ENCODE measurements around the gene NCOA6. TPM values are rescaled to one million over a fixed set of nuclear protein-coding genes. Genes with fewer than 3 reads are reported as not detected.

The NCOA6 gene
- total RNA-seq, 2 experiments from 2014 or later: 15.7 to 17.2 TPM

- peak overlapping the region; percentile 40 for H3K27ac Mint-ChIP-seq
- H3K36me3 Mint-ChIP-seq (ENCODE audit: low read depth): peaks cover 20% of the 10 kb centered on the region
- ATAC-seq: no peak
- H3K9me3 Mint-ChIP-seq: no peaks in the 10 kb centered on the region
- H3K27me3 Mint-ChIP-seq: no peaks in the 10 kb centered on the region
- POLR2A ChIA-PET: interaction anchor here (0.6 to 1.9 kb wide), 2 partner anchors 8 to 36 kb away, joined by 4 to 5 read pairs; no protein-coding TSS in a partner anchor
- CTCF ChIA-PET: interaction anchor here (1.3 to 6.8 kb wide), 3 partner anchors 12 to 401 kb away, joined by 3 to 56 read pairs (median 3); no protein-coding TSS in a partner anchor
- intact Hi-C loops (cut with micrococcal nuclease): no loop called here
- TF ChIP-seq CTCF (IDR thresholded peaks at IDR 0.05): no peak
- peak; percentile 31 for DNase-seq
- peaks cover 30% of the 10 kb centered on the region for H3K4me1 Mint-ChIP-seq (ENCODE audit: low read depth)
- no peak overlapping the region for H3K4me3 Mint-ChIP-seq
Observed at GRCh38 chr20:34713194-34713943, 112.1 kb downstream of the NCOA6 start.

DNA sequence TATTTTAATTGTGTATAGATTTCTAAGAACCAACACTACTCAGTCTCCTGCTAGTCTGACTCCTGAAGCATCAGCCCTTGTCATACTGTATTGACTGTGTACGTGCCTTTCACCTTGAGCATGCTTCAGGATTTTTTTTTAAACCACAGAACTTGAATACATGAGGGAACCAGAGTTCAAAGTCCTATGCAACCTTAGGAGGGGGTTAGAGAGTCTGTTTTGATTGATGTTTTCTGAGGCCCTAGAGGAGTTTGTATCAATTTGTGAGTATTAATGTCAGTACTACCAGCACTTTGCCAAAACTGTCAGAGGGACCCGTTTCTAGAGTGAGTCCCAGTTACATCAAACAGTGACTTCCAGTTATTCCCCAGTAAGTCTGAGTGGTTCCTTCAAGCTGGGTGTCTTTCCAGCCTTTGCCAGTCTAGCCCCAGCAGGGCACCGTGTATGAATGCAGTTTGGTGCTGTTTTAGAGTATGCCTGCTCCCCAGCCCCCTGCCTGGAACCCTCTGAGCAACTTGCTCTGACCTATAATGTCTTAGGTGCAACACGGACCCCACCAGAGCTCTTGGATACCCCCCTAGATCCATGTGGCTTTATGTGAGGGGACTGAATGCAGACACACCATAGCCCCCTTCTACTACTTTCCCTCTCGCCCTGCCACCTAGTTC lies 112.8 kb downstream of the NCOA6 start:
- DNase-seq: no peak
- TF ChIP-seq CTCF (IDR thresholded peaks at IDR 0.05): no peak
- POLR2A ChIA-PET: interaction anchor here (0.6 to 1.9 kb wide), 2 partner anchors 9 to 35 kb away, joined by 4 to 5 read pairs; no protein-coding TSS in a partner anchor
- ATAC-seq: no peak
- no peak overlapping the region for H3K27ac Mint-ChIP-seq
- H3K9me3 Mint-ChIP-seq: no peaks in the 10 kb centered on the region
- intact Hi-C loops (cut with micrococcal nuclease): no loop called here
- CTCF ChIA-PET: interaction anchor here (0.8 to 6.8 kb wide), 4 partner anchors 8 to 175 kb away, joined by 3 to 56 read pairs (median 4); no protein-coding TSS in a partner anchor
- no peaks in the 10 kb centered on the region for H3K27me3 Mint-ChIP-seq
- H3K36me3 Mint-ChIP-seq (ENCODE audit: low read depth): peaks cover 20% of the 10 kb centered on the region
- peaks cover 29% of the 10 kb centered on the region for H3K4me1 Mint-ChIP-seq (ENCODE audit: low read depth)
- no peak overlapping the region for H3K4me3 Mint-ChIP-seq

- Mint-ChIP-seq H3K9me3 (no peaks in the 10 kb centered on the region), H3K4me3 (no peak overlapping the region), H3K27ac (no peak overlapping the region), H3K4me1 (ENCODE audit: low read depth) (peaks cover 26% of the 10 kb centered on the region), H3K36me3 (ENCODE audit: low read depth) (peaks cover 19% of the 10 kb centered on the region), H3K27me3 (no peaks in the 10 kb centered on the region)
- DNase-seq (no peak), ATAC-seq (no peak)
- no peak for TF ChIP-seq CTCF (IDR thresholded peaks at IDR 0.05)
- POLR2A ChIA-PET: interaction anchor here (0.7 to 1.9 kb wide), 2 partner anchors 10 to 566 kb away, joined by 3 to 5 read pairs; partner anchors contain the start of gene MMP24OS
- intact Hi-C loops (cut with micrococcal nuclease): no loop called here
- CTCF ChIA-PET: interaction anchor here (0.8 to 6.8 kb wide), 3 partner anchors 9 to 174 kb away, joined by 3 to 56 read pairs (median 4); no protein-coding TSS in a partner anchor
Observed at GRCh38 chr20:34711813-34712430, 113.5 kb downstream of the NCOA6 start.

- no peak for TF ChIP-seq CTCF (IDR thresholded peaks at IDR 0.05)
- CTCF ChIA-PET: interaction anchor here (0.7 to 6.8 kb wide), 4 partner anchors 37 to 398 kb away, joined by 3 to 56 read pairs (median 4); no protein-coding TSS in a partner anchor
- intact Hi-C loops (cut with micrococcal nuclease): no loop called here
- Mint-ChIP-seq H3K9me3 (no peaks in the 10 kb centered on the region), H3K36me3 (ENCODE audit: low read depth) (peaks cover 19% of the 10 kb centered on the region), H3K27ac (no peak overlapping the region), H3K4me3 (peak overlapping the region; percentile 75), H3K27me3 (no peaks in the 10 kb centered on the region), H3K4me1 (ENCODE audit: low read depth) (peaks cover 26% of the 10 kb centered on the region)
- ATAC-seq: no peak
- no peak for DNase-seq
- POLR2A ChIA-PET: interaction anchor here (0.7 to 1.5 kb wide), 3 partner anchors 65 to 567 kb away, joined by 3 to 5 read pairs (median 4); partner anchors contain the start of genes DYNLRB1 and MMP24OS
Observed at GRCh38 chr20:34710861-34711574, 114.4 kb downstream of the NCOA6 start.

Measured in activated CD8-positive, alpha-beta T cell treated with anti-CD3 and anti-CD28 coated beads for 36 hours (primary cell).